ENCODE measurements around the gene KRT84. TPM values are rescaled to one million over a fixed set of nuclear protein-coding genes. Genes with fewer than 3 reads are reported as not detected.

The KRT84 gene
- total and polyA plus RNA-seq, 10 of the 15 experiments (the other 5 are each of a cell fraction or from before 2014, with no cell fraction given) = not detected

DNA sequence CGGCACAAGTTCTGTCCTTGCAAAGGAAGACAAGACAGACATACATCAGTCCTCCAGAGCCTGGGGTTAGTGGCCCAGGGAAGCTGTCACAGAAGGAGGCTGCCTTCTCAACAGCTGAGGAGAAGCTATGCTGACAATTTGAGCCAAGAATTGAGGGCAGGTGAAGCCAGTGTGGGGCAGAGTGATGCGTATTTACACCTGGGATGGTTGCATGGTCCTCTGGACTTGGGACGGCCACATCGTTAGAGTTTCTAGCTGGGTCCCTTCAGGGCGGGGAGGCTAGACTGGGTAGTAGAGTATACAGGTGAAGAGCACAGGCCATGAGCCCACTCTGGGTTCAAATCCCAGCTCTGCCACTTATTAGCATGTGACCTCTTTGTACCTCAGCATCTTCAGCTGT, 34.7 kb downstream of the KRT84 start:
- H3K27ac ChIP-seq (ENCODE audit: control insufficient read depth, insufficient read depth) = no peak overlapping the region
- no peaks in the 10 kb centered on the region for H3K4me1 ChIP-seq (ENCODE audit: control insufficient read depth, insufficient read depth, low read length)
- POLR2A ChIA-PET = no interaction called here
- TF ChIP-seq MXI1 (IDR thresholded peaks at IDR 0.05; ENCODE audit: low read depth, low read length) = no peak
- H4K20me1 ChIP-seq (ENCODE audit: control insufficient read depth, insufficient read depth) = no peaks in the 10 kb centered on the region
- SMC1A ChIA-PET (ENCODE audit: uncharacterized antibody, unreplicated experiment) = no interaction called here
- no TSS peak for BruUV-seq (replicated peaks)
- WGBS (ENCODE audit: insufficient coverage, insufficient replicate concordance, low lambda C conversion rate, missing lambda C conversion rate) = 58% methylated on average over 5 of the region's 5 CpGs
- DNase-seq (ENCODE audit: low read depth, low spot score) (no peak), ATAC-seq (no peak), FAIRE-seq (no peak)
- intact Hi-C loops (cut with micrococcal nuclease; ENCODE audit: unreplicated experiment) (no loop called here), in situ Hi-C loops (cut with MboI) (no loop called here)
- peaks cover 0 to 3% of the 10 kb centered on the region in 2 experiments; a peak in 1 of 4 replicates for H3K27me3 ChIP-seq (replicated peaks in 1 of 2; ENCODE audit: control insufficient read depth in 2 of 2, insufficient read depth in 2 of 2, low read length in 1 of 2)
- no peak overlapping the region for H3K4me2 ChIP-seq (ENCODE audit: control insufficient read depth, insufficient read depth)
- H2AFZ ChIP-seq (ENCODE audit: control insufficient read depth, low read depth, low read length) = no peak overlapping the region
- H3K4me3 ChIP-seq = no peak overlapping the region
- no peak overlapping the region for H3K9ac ChIP-seq (ENCODE audit: control insufficient read depth, insufficient read depth, low read length)
- CTCF ChIA-PET = interaction anchor here (1.1 kb wide), 1 partner anchor 14 kb away, joined by 3 read pairs; no protein-coding TSS in a partner anchor
- H3K9me3 ChIP-seq (replicated peaks; ENCODE audit: control insufficient read depth, insufficient read depth, low read length) = no peaks in the 10 kb centered on the region
- H3K36me3 ChIP-seq (ENCODE audit: control insufficient read depth in 2 of 2, insufficient read depth in 2 of 2, low read length in 1 of 2) = no peaks in the 10 kb centered on the region
- H3K79me2 ChIP-seq (ENCODE audit: control insufficient read depth, insufficient read depth, low read length) = no peaks in the 10 kb centered on the region
- RAD21 ChIA-PET (ENCODE audit: unreplicated experiment) = no interaction called here

DNA sequence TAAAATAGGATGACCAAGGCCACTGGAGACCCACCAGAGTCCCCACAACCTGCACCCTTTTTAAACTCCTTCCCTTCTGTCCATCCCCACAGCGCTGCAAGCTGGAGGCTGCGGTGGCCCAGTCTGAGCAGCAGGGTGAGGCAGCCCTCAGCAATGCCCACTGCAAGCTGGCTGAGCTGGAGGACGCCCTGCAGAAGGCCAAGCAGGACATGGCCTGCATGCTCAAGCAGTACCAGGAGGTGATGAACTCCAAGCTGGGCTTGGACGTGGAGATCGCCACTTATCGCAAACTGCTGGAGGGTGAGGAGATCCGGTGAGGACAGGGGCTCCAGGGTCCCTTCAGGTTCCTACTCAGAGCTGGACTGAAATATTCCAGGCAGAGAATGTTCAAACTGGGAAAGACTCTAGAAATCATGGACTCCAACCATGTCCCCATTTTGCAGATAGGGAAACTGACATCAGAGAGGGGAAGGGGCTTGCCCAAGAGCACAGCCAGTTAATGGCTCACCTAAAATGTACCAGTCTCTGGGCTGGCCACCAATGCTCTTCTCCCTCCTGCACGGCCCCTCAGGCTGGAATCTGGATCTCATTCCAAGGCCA, 35.3 kb downstream of the KRT84 start:
- Histone ChIP-seq H4K20me1 (ENCODE audit: control insufficient read depth, insufficient read depth) (no peaks in the 10 kb centered on the region), H3K4me1 (ENCODE audit: control insufficient read depth, insufficient read depth, low read length) (no peaks in the 10 kb centered on the region), H3K36me3 (ENCODE audit: control insufficient read depth in 2 of 2, insufficient read depth in 2 of 2, low read length in 1 of 2) (no peaks in the 10 kb centered on the region), H3K27ac (ENCODE audit: control insufficient read depth, insufficient read depth) (no peak overlapping the region), H3K4me3 (no peak overlapping the region), H3K4me2 (ENCODE audit: control insufficient read depth, insufficient read depth) (no peak overlapping the region), H3K79me2 (ENCODE audit: control insufficient read depth, insufficient read depth, low read length) (no peaks in the 10 kb centered on the region), H3K9me3 (replicated peaks; ENCODE audit: control insufficient read depth, insufficient read depth, low read length) (no peaks in the 10 kb centered on the region), H3K9ac (ENCODE audit: control insufficient read depth, insufficient read depth, low read length) (no peak overlapping the region), H2AFZ (ENCODE audit: control insufficient read depth, low read depth, low read length) (no peak overlapping the region), H3K27me3 (replicated peaks in 1 of 2; ENCODE audit: control insufficient read depth in 2 of 2, insufficient read depth in 2 of 2, low read length in 1 of 2) (peaks cover 0 to 3% of the 10 kb centered on the region in 2 experiments; a peak in 1 of 4 replicates)
- intact Hi-C loops (cut with micrococcal nuclease; ENCODE audit: unreplicated experiment) = no loop called here
- CTCF ChIA-PET = interaction anchor here (1.0 kb wide), 1 partner anchor 22 kb away, joined by 3 read pairs; no protein-coding TSS in a partner anchor
- SMC1A ChIA-PET (ENCODE audit: uncharacterized antibody, unreplicated experiment) = no interaction called here
- no peak for TF ChIP-seq ATF7 (IDR thresholded peaks at IDR 0.05; ENCODE audit: low read depth)
- in situ Hi-C loops (cut with MboI) = no loop called here
- BruUV-seq (replicated peaks) = no TSS peak
- DNase-seq (ENCODE audit: low read depth, low spot score) (no peak), ATAC-seq (no peak), FAIRE-seq (no peak)
- WGBS (ENCODE audit: insufficient coverage, insufficient replicate concordance, low lambda C conversion rate, missing lambda C conversion rate) = 54% methylated on average over 8 of the region's 8 CpGs
- RAD21 ChIA-PET (ENCODE audit: unreplicated experiment) = no interaction called here
- POLR2A ChIA-PET = no interaction called here

Measured in GM12878 (cell line).